Measurements from ENCODE around the gene LAMB4. TPM values are rescaled to one million over a fixed set of nuclear protein-coding genes. Genes with fewer than 3 reads are reported as not detected.

The LAMB4 gene
- total RNA-seq, 1 donor from 2014 or later = not detected

- Histone ChIP-seq H3K4me3 (no peak overlapping the region), H3K27ac (no peak overlapping the region), H3K27me3 (no peaks in the 10 kb centered on the region), H3K9me3 (no peaks in the 10 kb centered on the region), H3K36me3 (no peaks in the 10 kb centered on the region), H3K4me1 (no peaks in the 10 kb centered on the region)
- intact Hi-C loops (cut with DNase I) = no loop called here
- DNase-seq (ENCODE audit: low spot score in 2 of 2) = no peak
- TF ChIP-seq CTCF (IDR thresholded peaks at IDR 0.05) = no peak
These were observed 12.0 kb upstream of the LAMB4 start for GRCh38 chr7:108142180-108142579.

DNA sequence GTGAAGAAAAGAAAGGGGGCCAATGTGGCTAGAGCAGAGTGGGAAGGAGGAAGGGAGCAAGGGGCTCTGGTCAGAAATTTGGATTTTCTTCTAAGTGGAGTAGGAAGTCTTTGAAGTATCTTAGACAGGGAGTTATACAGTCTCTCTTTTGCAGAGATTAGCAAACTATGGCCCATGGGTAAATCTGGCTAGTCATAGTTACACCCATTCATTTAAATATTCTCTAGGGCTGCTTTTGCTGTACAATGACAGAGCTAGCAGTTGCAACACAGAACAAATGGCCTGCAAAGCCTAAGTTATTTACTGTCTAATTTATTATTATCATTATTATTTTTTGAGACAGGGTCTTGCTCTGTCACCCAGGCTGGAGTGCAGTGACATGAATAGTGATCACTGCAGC lies 10.5 kb upstream of the LAMB4 start:
- H3K36me3 ChIP-seq = no peaks in the 10 kb centered on the region
- H3K4me3 ChIP-seq = no peak overlapping the region
- no peaks in the 10 kb centered on the region for H3K27me3 ChIP-seq
- H3K9me3 ChIP-seq = no peaks in the 10 kb centered on the region
- intact Hi-C loops (cut with DNase I) = no loop called here
- H3K4me1 ChIP-seq = no peaks in the 10 kb centered on the region
- no peak for DNase-seq (ENCODE audit: low spot score in 2 of 2)
- no peak for TF ChIP-seq CTCF (IDR thresholded peaks at IDR 0.05)
- no peak overlapping the region for H3K27ac ChIP-seq

- no peak for DNase-seq (ENCODE audit: low spot score in 2 of 2)
- no peak overlapping the region for H3K4me3 ChIP-seq
- intact Hi-C loops (cut with DNase I) = no loop called here
These were observed 8.8 kb upstream of the LAMB4 start for GRCh38 chr7:108138911-108139310.

DNA sequence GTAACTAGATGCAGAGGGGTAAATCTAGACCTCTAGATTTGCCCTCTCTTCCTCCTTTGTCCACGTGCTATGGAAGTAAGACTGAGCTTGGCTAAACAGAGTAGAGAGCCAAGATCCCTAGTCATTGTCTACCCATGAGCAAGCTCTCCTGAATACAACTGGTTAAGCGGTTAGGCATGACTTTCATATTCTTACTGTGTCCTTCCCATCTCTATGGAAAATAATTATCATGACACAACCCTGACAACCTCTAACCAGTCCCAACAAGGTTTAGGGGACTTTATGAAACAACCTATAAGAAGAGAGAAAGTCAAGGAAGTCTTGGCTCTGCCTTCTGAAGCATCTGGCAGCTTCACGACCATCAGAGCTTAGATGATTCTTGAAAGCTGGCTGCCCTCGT lies 7.8 kb upstream of the LAMB4 start:
- H3K27me3 ChIP-seq = no peaks in the 10 kb centered on the region
- H3K9me3 ChIP-seq = no peaks in the 10 kb centered on the region
- no peak overlapping the region for H3K27ac ChIP-seq
- DNase-seq (ENCODE audit: low spot score in 2 of 2) = no peak
- intact Hi-C loops (cut with DNase I) = no loop called here
- no peak overlapping the region for H3K4me3 ChIP-seq
- TF ChIP-seq CTCF (IDR thresholded peaks at IDR 0.05) = no peak
- H3K36me3 ChIP-seq = no peaks in the 10 kb centered on the region
- H3K4me1 ChIP-seq = no peaks in the 10 kb centered on the region

More at GRCh38 chr7:108138911-108139310, 8.8 kb upstream of the LAMB4 start:
- Histone ChIP-seq H3K36me3 (no peaks in the 10 kb centered on the region), H3K27ac (no peak overlapping the region), H3K4me1 (no peaks in the 10 kb centered on the region), H3K27me3 (no peaks in the 10 kb centered on the region), H3K9me3 (no peaks in the 10 kb centered on the region)
- TF ChIP-seq CTCF (IDR thresholded peaks at IDR 0.05) = no peak

GRCh38 chr7:108137040-108137439 lies 6.9 kb upstream of the LAMB4 start:
- Histone ChIP-seq H3K27me3 (no peaks in the 10 kb centered on the region), H3K4me1 (no peaks in the 10 kb centered on the region), H3K9me3 (no peaks in the 10 kb centered on the region), H3K27ac (no peak overlapping the region), H3K4me3 (no peak overlapping the region), H3K36me3 (no peaks in the 10 kb centered on the region)
- DNase-seq (ENCODE audit: low spot score in 2 of 2) = no peak
- no peak for TF ChIP-seq CTCF (IDR thresholded peaks at IDR 0.05)
- intact Hi-C loops (cut with DNase I) = no loop called here

GRCh38 chr7:108136191-108136688 lies 6.1 kb upstream of the LAMB4 start:
- Histone ChIP-seq H3K4me1 (no peaks in the 10 kb centered on the region), H3K27ac (no peak overlapping the region), H3K9me3 (no peaks in the 10 kb centered on the region), H3K36me3 (no peaks in the 10 kb centered on the region), H3K27me3 (no peaks in the 10 kb centered on the region), H3K4me3 (no peak overlapping the region)
- intact Hi-C loops (cut with DNase I) = no loop called here
- DNase-seq (ENCODE audit: low spot score in 2 of 2) = no peak
- TF ChIP-seq CTCF (IDR thresholded peaks at IDR 0.05) = no peak
